Endothelial cell of umbilical vein (primary cell): Measurements from ENCODE around the gene PIEZO2.

ENCODE experiments used
- CTCF ChIP-seq, 2 donors: IDR thresholded peaks; 1 replicate in 1 of 2; 2 replicates in 1 of 2; pipeline ENCODE4 v1.5.1; 2011; ENCODE audit warnings: low read length in 2 of 2, mild to moderate bottlenecking in 2 of 2, moderate library complexity in 2 of 2, control low read depth in 1 of 2, inconsistent platforms in 1 of 2, low read depth in 1 of 2; ENCODE audit not compliant: insufficient read depth in 1 of 2; ENCODE audit errors: extremely low read depth in 1 of 2
- EZH2 ChIP-seq: IDR thresholded peaks from 2 replicates; pipeline ENCODE4 v1.6.1; 2012; ENCODE audit warnings: borderline replicate concordance, low read depth, mild to moderate bottlenecking, moderate library complexity, low read length, inconsistent platforms; ENCODE audit not compliant: severe bottlenecking
- GATA2 ChIP-seq: IDR thresholded peaks from 2 replicates; pipeline ENCODE4 v1.7.0; 2011; ENCODE audit warnings: low read depth, mild to moderate bottlenecking, moderate library complexity, mixed read lengths, low read length; ENCODE audit not compliant: insufficient read length, insufficient read depth
- JUN ChIP-seq: IDR thresholded peaks from 2 replicates; pipeline ENCODE4 v1.6.1; 2011; ENCODE audit warnings: borderline replicate concordance, low read depth; ENCODE audit not compliant: insufficient read length, insufficient read depth
- MAX ChIP-seq: IDR thresholded peaks from 2 replicates; pipeline ENCODE4 v1.6.1; 2011; ENCODE audit not compliant: insufficient read depth, insufficient read length
- MYC ChIP-seq: IDR thresholded peaks from one replicate; pipeline ENCODE4 v1.6.1; 2011; ENCODE audit warnings: mild to moderate bottlenecking, low read depth, low read length
- POLR2A ChIP-seq: IDR thresholded peaks from 2 replicates; pipeline ENCODE4 v1.6.1; 2012; ENCODE audit warnings: low read depth, mild to moderate bottlenecking, control low read depth, low read length
- POLR2AphosphoS5 ChIP-seq: IDR thresholded peaks from 2 replicates; pipeline ENCODE4 v1.6.1; 2012; ENCODE audit warnings: low read depth, mild to moderate bottlenecking, control low read depth, low read length, moderate library complexity; ENCODE audit not compliant: insufficient read depth

GRCh38 chr18:10846657-10847407, 302.5 kb downstream of the PIEZO2 start:
- TF ChIP-seq POLR2A (no peak), CTCF (IDR thresholded peaks at IDR 0.05; ENCODE audit: extremely low read depth in 1 of 2, insufficient read depth in 1 of 2, low read depth in 1 of 2, low read length in 2 of 2) (no peak), POLR2AphosphoS5 (no peak), EZH2 (no peak), MYC (no peak), MAX (no peak), JUN (no peak), GATA2 (no peak)
